GM12864 (cell line): ENCODE measurements around the gene FBXO9.

Source experiments
- DNase-seq: peaks from one replicate; pipeline ENCODE4 v3.0.0-alpha.2; 2011; ENCODE audit warnings: low read depth
- H3K4me3 ChIP-seq: 2 replicates; pipeline ENCODE4 v1.5.1; 2011; ENCODE audit warnings: mild to moderate bottlenecking, low read depth, low read length, control low read depth
- CTCF ChIP-seq: IDR thresholded peaks from 2 replicates; pipeline ENCODE4 v1.5.1; 2011; ENCODE audit warnings: low read depth, mild to moderate bottlenecking, moderate library complexity, low read length, control low read depth, inconsistent platforms; ENCODE audit errors: missing control alignments

FBXO9 gene

GRCh38 chr6:53143710-53144109 is 78.5 kb downstream of the FBXO9 start:
- H3K4me3 ChIP-seq, result no peak overlapping the region
- no peak for DNase-seq
- no peak for TF ChIP-seq CTCF

DNA sequence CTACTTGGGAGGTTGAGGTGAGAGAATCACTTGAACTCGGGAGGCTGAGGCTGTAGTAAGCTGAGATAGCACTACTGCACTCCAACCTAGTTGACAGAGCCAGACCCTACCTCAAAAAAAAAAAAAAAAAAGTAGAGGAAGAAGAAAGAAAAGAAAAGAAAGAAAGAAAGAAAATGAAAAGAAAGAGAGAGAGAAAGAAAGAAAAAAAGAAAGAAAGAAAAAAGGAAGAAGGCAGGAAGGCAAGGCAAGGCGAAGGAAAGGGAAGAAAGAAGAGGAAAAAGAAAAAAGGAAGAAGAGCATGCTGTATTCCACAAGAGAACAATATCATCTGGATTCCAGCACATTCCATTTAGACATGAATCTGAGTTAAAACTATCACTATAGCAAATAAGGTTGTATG is 79.6 kb downstream of the FBXO9 start:
- no peak overlapping the region for H3K4me3 ChIP-seq
- DNase-seq, result no peak
- no peak for TF ChIP-seq CTCF

DNA sequence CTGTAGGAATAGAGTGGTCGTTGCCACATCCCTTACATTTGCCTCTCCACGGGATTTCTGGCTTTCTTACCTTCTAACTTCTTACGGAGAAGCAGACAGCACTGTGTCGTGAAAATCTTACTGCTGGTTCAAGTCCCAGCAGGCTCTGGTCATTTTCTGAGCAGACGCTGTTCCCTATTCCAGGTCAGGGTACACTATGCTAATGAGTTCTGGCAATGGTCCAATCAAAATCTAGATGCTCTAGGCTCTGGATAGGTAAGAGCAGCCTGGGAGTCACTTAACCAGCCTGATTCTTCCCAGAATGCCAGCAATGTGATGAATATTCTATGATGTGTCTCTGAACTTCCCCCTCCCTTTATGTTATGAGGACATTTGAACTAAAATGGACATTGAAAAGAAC is 83.5 kb downstream of the FBXO9 start, which contains the start of gene GCM1:
GCM1 (minus strand) TSS at position 158 of the 400 bp plus-strand sequence. CDS start 3,209 bp downstream, outside the sequence.
- TF ChIP-seq CTCF, result no peak
- H3K4me3 ChIP-seq, result no peak within 1 kb of the TSS
- DNase-seq, result no peak
